ENCODE data around the gene ACY1.

Gene ACY1

DNA sequence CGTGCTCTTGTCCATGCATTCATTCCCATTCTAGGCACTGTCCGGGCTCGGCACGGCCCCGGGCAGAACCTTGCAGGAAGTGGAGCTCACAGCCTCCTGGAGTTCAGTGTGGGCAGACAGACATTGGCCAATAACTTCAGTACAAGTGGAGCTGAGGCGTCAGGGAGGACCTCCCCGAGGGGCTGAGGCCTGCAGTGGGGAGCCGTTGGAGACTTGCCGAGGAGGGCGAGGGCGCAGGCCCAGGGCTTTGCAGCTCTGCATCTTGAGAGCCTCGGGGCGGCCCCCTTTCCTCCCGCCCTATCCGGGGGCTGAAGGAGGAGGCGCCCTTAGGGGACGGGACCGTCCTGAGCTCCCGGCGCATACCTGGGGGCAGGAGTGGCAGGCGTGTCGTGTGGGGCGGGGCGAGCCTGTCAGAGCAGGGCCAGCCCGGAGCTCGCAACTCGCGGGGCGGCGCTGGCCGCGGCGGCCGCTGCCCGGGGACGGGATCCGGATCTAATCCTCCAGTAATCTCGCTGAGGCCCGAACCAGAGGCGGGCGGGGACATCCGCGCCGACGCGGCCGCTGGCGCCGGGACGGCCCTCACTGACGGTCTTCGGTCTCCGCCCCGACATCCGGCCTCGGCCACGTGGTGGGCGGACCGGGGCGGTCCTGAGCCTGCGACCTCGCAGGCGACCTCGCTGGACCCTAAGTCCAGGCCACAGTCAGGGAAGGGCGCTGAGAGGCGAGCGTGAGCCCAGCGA lies at the start of gene ACY1:
Gene ACY1, plus strand, starts transcription at position 698 of the 740 bp plus-strand sequence. CDS start 530 bp downstream, outside the sequence.
- DNase-seq (ENCODE audit: low spot score) = peak; percentile 98
- in situ Hi-C loops (cut with MboI; ENCODE audit: low pct_unique_long_range_greater_than_20kb, low sequenced_read_pairs, unreplicated experiment) = no loop called here

DNA sequence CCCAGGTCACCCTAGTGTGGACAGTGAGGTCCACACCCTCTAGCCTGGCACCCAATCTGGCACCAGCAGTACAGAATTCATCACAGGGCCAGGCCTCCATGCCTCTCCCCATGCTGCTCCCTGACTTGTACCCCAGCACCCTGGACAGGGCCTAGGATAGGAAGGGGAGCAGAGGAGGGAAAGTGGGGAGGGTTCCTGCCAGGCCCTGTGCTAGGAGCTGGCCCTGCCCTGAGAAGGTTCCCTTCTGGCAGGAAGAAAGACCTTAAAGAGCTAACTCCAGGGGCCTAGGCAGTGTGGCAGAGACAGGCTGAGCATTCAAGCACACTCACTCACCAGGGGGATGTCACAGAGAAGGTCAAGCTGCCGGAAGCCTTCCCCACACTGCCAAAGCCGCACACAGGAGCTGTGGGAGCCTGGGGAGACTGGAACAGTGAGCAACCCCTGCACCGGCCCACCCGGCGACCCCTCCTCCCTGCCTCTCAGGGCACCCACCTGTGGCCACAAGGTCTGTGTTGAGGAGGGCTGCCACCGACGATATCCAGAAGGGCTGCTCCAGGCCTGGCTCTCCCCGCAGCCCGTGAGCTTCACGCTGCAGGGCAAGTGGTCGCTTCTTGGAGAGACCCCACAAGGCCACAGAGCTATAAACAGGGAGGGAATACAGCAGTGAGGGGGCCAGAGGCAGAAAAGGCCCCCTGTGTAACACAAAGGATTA lies 49.0 kb upstream of the ACY1 start:
- TF ChIP-seq, protein P1, sequence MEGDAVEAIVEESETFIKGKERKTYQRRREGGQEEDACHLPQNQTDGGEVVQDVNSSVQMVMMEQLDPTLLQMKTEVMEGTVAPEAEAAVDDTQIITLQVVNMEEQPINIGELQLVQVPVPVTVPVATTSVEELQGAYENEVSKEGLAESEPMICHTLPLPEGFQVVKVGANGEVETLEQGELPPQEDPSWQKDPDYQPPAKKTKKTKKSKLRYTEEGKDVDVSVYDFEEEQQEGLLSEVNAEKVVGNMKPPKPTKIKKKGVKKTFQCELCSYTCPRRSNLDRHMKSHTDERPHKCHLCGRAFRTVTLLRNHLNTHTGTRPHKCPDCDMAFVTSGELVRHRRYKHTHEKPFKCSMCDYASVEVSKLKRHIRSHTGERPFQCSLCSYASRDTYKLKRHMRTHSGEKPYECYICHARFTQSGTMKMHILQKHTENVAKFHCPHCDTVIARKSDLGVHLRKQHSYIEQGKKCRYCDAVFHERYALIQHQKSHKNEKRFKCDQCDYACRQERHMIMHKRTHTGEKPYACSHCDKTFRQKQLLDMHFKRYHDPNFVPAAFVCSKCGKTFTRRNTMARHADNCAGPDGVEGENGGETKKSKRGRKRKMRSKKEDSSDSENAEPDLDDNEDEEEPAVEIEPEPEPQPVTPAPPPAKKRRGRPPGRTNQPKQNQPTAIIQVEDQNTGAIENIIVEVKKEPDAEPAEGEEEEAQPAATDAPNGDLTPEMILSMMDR (IDR thresholded peaks at IDR 0.05; ENCODE audit: extremely low read depth, insufficient read depth, missing control alignments) = no peak
- no peak for DNase-seq (ENCODE audit: low spot score)
- in situ Hi-C loops (cut with MboI; ENCODE audit: low pct_unique_long_range_greater_than_20kb, low sequenced_read_pairs, unreplicated experiment) = no loop called here

More for the DNA sequence above, at the start of gene ACY1:
- TF ChIP-seq, protein P1 (IDR thresholded peaks at IDR 0.05; ENCODE audit: extremely low read depth, insufficient read depth, missing control alignments) = no peak

DNA sequence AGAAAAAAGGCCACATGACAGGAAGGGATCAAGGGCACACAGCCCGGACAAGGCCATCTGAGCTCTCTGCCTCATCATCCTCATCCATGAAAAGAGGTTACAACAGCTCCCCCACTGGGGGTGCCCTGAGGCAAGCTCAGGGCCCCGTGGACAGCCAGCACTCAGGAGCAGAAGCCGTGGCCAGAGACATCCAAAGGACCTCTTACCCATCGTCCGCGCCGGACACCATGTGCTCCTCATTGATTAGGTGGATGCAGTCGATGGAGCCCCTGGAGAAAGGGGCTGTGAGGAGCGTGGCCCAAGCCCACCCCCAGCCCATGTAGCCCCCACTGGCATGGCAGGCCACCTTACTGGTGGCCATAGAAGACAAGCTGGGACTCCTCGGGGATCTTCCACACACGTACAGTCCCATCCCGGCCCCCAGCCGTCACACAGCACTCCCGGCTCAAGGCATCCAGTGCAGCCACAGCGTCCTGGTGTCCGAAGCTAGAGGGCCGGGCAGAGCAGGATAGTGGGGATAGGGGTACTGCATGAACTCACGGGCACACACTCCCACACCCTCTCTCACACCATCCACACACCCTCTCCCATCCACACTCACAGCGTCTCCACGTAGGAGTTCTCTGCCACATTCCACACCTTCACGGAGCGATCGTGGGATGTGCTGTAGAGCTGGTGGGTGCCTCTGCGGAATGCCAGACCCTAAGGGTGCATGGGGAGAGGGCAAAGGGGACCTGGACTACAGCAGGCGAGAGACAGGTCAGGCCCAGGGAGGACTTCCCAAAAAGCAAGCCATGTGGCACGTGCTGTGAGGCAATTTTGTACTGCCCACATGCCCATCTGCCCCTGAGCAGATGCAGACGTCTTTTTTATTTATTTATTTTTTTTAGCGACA lies 48.1 kb upstream of the ACY1 start:
- DNase-seq (ENCODE audit: low spot score) = no peak
- TF ChIP-seq, protein P1 (IDR thresholded peaks at IDR 0.05; ENCODE audit: extremely low read depth, insufficient read depth, missing control alignments) = no peak
- in situ Hi-C loops (cut with MboI; ENCODE audit: low pct_unique_long_range_greater_than_20kb, low sequenced_read_pairs, unreplicated experiment) = no loop called here

DNA sequence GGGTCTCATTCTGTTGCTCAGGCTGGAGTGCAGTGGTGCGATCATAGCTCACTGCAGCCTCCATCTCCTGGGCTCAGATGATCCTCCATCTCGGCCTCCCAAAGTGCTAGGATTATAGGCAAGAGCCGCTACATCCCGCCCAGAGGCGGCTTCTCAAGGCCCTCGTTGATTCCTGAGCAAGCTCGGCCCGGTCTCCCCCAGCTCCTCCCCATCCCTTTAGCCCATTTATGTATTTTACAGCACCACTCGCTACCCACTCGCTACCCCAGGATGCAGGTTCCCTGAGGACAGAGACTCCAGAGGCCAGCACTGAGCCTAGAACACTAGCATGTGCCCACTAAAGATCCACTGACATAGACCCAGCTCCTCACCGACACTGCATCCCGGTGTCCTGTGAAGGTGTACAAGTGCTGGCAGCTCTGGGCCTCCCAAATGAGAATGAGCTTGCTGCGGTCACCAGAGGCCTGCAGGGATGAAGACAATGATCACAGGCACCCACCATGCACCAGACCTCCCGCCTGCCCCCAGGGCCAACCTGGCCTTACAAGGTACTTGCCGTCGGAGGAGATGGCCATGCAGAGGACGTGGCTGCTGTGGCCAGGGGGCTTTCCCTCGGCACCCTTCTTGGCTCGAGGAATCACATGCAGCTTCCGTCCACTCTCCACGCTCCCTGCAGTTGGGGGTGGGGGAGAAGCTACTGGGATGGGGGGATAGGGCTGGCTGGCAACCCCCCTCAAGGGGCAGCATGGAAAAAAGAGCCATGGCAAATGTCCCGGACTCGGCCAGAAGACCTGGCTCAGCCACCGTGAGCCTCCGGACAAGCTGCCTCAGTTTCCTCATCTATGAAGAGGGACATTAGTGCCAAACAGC lies 47.2 kb upstream of the ACY1 start:
- TF ChIP-seq, protein P1 (IDR thresholded peaks at IDR 0.05; ENCODE audit: extremely low read depth, insufficient read depth, missing control alignments) = no peak
- in situ Hi-C loops (cut with MboI; ENCODE audit: low pct_unique_long_range_greater_than_20kb, low sequenced_read_pairs, unreplicated experiment) = no loop called here
- no peak for DNase-seq (ENCODE audit: low spot score)

DNA sequence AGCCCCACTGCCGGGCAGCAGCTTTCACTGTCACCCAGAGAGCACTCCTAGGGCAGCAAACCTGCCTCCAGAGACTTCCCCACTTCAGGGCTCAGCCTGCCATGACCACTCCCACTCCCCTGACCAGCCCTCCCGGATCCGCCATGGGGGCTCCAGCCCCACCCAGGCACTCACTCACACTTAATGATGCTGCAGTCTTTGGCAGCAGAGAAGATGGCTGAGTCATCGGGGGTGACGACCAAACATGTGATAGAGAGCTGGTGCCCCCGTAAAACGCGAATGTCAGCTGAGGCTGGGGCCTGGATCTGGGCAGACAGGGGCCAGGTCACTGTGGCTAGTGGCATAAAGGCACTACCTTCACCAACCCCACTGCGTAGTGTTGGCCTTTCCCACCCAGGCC lies 46.3 kb upstream of the ACY1 start:
- TF ChIP-seq, protein P1 (IDR thresholded peaks at IDR 0.05; ENCODE audit: extremely low read depth, insufficient read depth, missing control alignments) = no peak
- in situ Hi-C loops (cut with MboI; ENCODE audit: low pct_unique_long_range_greater_than_20kb, low sequenced_read_pairs, unreplicated experiment) = no loop called here
- no peak for DNase-seq (ENCODE audit: low spot score)

All from GM13977 (cell line).